AG04449 (cell line): ENCODE data around the gene EFNA1.
"Not testable (repeated sequence)": the region's sequence is repeated elsewhere in the genome, so short reads cannot be mapped to it uniquely, and the experiment has no call there.

ENCODE experiments used
- CTCF ChIA-PET: fragments of 350-600 bp; formaldehyde crosslinking; extraction: SDS; loops from one replicate; lab custom pipeline; 2021; ENCODE audit warnings: antibody characterized with exemption; lab: Yijun Ruan, JAX
- POLR2A ChIA-PET: fragments of 400-600, 350-600 bp; formaldehyde crosslinking; extraction: SDS; loops from one replicate; lab custom pipeline; 2020; ENCODE audit warnings: antibody characterized with exemption, inconsistent platforms; lab: Yijun Ruan, JAX
- DNase-seq: peaks from one replicate; pipeline ENCODE4 v3.0.0-alpha.2; 2010; ENCODE audit warnings: low read depth, low spot score
- H3K4me3 ChIP-seq: 2 replicates; pipeline ENCODE4 v1.5.1; 2011; ENCODE audit warnings: low read depth, mild to moderate bottlenecking, control low read depth, low read length
- TF ChIP-seq, protein P1 (sequence below): IDR thresholded peaks from one replicate; pipeline ENCODE4 v1.5.1; 2011; ENCODE audit warnings: mild to moderate bottlenecking, moderate library complexity, low read length, control low read depth, inconsistent platforms; ENCODE audit not compliant: insufficient read depth; ENCODE audit errors: missing control alignments

The EFNA1 gene

DNA sequence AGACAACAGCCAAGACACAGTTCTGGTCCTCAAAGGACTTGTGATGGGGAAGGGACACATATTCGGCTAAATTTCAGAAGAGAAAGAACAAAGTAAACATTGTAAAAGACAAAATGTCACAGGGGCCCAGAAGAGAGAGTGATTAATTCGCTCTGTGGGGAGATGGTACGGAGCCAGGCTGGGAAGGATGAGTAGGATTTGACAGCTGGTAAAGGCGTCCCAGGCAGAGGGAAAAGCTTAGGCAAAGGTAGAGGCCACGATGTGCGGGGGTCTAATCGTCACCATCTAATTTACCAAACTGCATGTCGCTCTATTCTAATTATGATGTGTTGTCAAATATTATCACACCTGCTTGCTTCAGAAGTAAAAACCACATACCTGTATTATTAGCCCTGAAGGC, 17.3 kb upstream of the EFNA1 start:
- TF ChIP-seq, protein P1, sequence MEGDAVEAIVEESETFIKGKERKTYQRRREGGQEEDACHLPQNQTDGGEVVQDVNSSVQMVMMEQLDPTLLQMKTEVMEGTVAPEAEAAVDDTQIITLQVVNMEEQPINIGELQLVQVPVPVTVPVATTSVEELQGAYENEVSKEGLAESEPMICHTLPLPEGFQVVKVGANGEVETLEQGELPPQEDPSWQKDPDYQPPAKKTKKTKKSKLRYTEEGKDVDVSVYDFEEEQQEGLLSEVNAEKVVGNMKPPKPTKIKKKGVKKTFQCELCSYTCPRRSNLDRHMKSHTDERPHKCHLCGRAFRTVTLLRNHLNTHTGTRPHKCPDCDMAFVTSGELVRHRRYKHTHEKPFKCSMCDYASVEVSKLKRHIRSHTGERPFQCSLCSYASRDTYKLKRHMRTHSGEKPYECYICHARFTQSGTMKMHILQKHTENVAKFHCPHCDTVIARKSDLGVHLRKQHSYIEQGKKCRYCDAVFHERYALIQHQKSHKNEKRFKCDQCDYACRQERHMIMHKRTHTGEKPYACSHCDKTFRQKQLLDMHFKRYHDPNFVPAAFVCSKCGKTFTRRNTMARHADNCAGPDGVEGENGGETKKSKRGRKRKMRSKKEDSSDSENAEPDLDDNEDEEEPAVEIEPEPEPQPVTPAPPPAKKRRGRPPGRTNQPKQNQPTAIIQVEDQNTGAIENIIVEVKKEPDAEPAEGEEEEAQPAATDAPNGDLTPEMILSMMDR: no peak
- no peak for DNase-seq
- H3K4me3 ChIP-seq: no peak overlapping the region
- ChIA-PET CTCF (interaction anchor here (0.9 to 1.2 kb wide), 2 partner anchors 19 to 62 kb away, joined by 3 to 4 read pairs; partner anchors contain the start of gene KRTCAP2), POLR2A (no interaction called here)

DNA sequence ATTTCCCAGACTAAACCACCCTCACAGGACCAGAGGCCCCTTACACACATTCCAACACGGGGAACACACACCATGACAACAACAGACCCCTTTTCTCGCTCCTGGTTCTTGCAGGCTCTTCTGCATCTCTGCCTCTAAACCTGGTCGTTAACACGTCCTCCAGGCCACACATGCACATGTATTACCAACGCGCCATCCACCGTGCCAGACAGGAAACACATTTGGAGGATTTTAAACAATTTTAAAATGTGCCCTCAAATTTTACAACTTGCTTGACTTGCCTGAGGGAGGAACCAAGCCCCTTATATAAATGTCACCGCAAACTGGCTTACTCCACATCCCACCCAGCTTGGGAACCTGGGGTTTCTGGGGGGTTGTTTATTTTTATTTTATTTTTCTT, 16.9 kb upstream of the EFNA1 start:
- CTCF ChIA-PET: interaction anchor here (0.9 to 1.2 kb wide), 2 partner anchors 20 to 62 kb away, joined by 3 to 4 read pairs; partner anchors contain the start of gene KRTCAP2
- DNase-seq: no peak
- POLR2A ChIA-PET: no interaction called here
- no peak overlapping the region for H3K4me3 ChIP-seq
- TF ChIP-seq, protein P1: no peak

DNA sequence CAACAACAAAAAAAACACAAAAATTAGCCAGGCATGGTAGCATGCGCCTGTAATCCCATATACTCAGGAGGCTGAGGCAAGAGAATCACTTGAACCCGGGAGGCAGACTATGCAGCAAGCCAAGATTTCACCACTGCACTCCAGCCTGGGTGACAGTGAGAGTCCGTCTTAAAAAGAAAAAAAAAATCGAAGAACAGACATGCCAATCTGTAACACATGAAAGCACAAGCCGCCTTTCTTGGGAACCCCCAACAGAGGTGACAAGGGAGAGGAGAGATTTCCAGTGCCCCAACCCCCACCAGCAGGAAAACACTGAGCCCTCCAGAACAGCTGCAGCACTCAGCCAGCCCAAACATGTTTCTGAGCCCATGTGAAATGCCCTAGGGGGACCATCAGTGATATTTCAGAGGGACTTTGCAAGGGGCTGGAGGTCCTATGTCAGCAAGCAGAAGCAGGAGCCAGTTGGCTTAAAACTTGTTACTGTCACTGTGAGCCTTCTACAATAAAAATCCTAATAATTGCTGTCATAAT, 14.2 kb upstream of the EFNA1 start:
- ChIA-PET CTCF (interaction anchor here (1.4 to 2.5 kb wide), 2 partner anchors 22 to 59 kb away, joined by 3 to 12 read pairs; partner anchors contain the start of gene KRTCAP2), POLR2A (no interaction called here)
- H3K4me3 ChIP-seq: no peak overlapping the region
- no peak for DNase-seq
- TF ChIP-seq, protein P1: no peak

DNA sequence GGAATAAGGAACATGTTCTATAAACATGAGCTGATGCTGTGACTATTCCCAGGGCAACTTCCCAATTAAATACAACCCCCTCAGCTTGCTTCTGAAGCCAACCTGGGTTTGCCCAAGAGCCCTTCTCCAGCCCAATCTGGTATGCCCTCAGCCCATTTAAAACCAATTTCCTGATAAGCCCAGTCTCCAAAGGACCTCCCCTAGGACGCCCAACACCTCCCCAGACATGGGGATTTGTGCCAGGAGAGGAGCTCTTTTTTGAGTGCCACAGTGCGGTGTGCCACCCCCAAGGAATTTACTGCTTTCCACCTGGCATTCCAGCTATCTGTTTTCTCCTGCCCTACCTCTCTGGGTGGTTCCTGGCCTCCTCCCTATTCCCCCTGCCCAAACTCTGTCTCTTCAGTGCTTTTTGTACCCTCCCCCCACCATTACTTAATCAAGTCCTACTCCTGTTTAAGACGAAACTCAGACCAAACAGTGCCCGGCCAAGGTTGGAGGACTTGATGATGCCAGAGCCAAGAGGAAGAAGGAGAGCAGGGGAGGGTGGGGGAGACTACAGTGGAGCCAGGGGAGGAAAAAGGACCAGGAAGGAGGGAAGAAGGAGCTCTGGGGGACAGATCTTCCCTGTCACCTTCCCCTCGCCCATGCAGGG, 11.4 kb upstream of the EFNA1 start:
- ChIA-PET CTCF (interaction anchor here (0.6 to 2.9 kb wide), 5 partner anchors 9 to 59 kb away, joined by 3 to 25 read pairs (median 6); no protein-coding TSS in a partner anchor), POLR2A (no interaction called here)
- TF ChIP-seq, protein P1: no peak
- H3K4me3 ChIP-seq: no peak overlapping the region
- no peak for DNase-seq

DNA sequence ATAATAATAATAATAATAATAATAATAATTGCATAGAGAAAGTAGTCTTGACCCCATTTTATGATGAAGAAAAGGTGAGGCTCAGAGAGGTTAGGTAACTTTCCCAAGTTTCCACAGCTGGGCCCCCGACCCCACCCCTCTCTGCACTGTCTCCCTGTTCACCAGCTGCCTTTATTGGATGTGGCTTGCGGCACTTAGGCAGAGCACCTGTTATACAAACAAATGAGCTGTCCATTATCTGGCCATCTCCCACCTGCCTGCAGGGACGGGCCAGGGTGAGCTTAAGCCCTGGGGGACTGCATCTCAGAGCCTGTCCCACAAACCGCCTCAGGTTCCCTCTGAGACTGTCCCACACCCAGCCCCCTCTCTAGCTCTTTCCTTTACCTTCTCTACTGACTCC, 10.1 kb upstream of the EFNA1 start:
- no peak for DNase-seq
- TF ChIP-seq, protein P1: no peak
- POLR2A ChIA-PET: interaction anchor here (0.6 kb wide), 1 partner anchor 152 kb away, joined by 3 read pairs; no protein-coding TSS in a partner anchor
- CTCF ChIA-PET: interaction anchor here (0.7 to 1.4 kb wide), 3 partner anchors 26 to 55 kb away, joined by 3 to 7 read pairs (median 3); partner anchors contain the start of gene KRTCAP2
- no peak overlapping the region for H3K4me3 ChIP-seq

DNA sequence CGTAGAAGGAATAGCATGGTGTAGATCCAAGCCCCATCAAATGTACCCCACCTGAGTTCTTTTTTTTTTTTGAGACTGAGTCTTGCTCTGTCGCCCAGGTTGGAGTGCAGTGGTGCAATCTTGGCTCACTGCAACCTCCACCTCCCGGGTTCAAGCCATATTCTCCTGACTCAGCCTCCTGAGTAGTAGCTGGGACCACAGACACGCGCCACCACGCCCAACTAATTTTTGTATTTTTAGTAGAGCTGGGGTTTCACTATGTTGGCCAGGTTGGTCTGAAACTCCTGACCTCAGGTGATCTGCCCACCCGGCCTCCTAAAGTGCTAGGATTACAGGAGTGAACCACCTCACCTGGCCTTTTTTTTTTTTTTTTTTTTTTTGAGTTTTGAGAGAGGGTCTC, 9.6 kb upstream of the EFNA1 start:
- DNase-seq, POLR2A ChIA-PET, H3K4me3 ChIP-seq: not testable (repeated sequence)
- CTCF ChIA-PET: interaction anchor here (0.8 to 1.4 kb wide), 2 partner anchors 27 to 33 kb away, joined by 3 to 7 read pairs; no protein-coding TSS in a partner anchor
